Ishikawa (cell line): ENCODE data around the gene PRL.

ENCODE experiments used
- CEBPB ChIP-seq: IDR thresholded peaks from 2 replicates; pipeline ENCODE4 v1.6.1; 2012
- CREB1 ChIP-seq: IDR thresholded peaks from 2 replicates; pipeline ENCODE4 v1.6.1; 2012; ENCODE audit warnings: low read depth
- EP300 ChIP-seq: IDR thresholded peaks from 2 replicates; pipeline ENCODE4 v1.6.1; 2012; ENCODE audit warnings: borderline replicate concordance
- RAD21 ChIP-seq: IDR thresholded peaks from 2 replicates; pipeline ENCODE4 v1.6.1; 2012; ENCODE audit warnings: low read depth

DNA sequence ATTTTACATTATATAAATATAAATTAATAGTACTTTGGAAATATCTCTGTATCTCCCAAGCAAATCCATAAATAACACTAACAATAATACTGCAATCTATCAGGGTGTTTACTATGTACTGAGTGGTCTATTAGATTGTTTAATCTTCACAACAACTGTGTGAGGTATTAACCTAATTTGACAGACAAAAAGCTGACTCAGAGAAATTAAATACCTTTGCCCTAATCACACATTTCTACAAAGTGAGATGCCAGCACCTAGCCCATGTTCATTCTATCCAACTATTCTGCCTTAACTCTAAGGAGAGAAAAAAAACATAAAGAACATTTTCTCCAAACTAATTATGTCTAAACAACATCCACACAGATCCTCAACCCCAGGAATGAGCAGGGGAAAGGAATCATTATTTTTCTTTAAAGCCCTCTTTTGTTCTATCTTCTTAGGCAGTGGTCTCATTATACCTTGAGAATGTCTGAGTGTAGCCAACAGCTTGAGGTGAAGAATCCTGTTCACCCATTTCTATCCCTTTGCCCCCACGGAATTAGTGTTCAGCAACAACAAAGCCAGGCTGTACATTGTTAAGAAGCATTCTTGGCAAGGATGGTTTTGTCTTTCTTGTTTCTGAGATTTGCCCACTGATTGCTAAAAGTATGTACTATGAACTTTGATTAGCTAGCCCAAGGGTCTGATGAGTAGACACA, 42.7 kb downstream of the PRL start:
- TF ChIP-seq RAD21 (no peak), CREB1 (no peak), CEBPB (no peak), EP300 (no peak)
